ENCODE results near the gene ATOH8. TPM values are rescaled to one million over a fixed set of nuclear protein-coding genes. Genes with fewer than 3 reads are reported as not detected.

ATOH8 gene
- total and polyA plus RNA-seq, 2 donors (not counting 1 experiment from before 2014, with no cell fraction given) = not detected

DNA sequence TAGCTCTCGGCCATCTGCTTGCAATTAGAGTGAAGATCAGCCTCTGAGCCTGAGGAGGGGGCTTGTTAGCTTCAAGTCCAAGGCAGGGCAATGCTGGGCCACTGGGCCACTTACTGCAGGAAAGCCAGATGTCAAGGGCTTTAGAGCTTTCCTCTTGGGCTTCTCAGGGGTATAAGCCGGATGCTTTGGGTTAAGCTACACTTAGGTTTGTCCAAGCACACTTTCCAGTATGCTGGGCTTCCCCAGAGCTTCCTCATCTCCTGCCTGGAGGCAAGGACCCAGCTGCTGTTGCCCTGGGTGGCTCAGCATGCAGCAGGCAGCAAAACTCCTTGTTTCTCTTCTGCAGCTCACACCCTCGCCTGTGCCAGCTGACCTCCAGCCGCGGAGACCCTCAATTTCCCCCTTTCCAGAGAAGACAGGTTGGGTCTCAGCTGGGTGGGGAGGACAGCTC is 29.0 kb upstream of the ATOH8 start:
- H3K36me3 ChIP-seq (replicated peaks in 1 of 2; ENCODE audit: control extremely low read depth in 1 of 2, control insufficient read depth in 1 of 2, extremely low read depth in 1 of 2, insufficient read depth in 2 of 2, low read length in 1 of 2) = no peaks in the 10 kb centered on the region
- H4K20me1 ChIP-seq (ENCODE audit: control insufficient read depth, insufficient read depth, low read length, poor library complexity, severe bottlenecking) = no peaks in the 10 kb centered on the region
- no peak overlapping the region for H3K4me2 ChIP-seq (replicated peaks; ENCODE audit: low read depth, low read length, poor library complexity, severe bottlenecking)
- H3K27ac ChIP-seq (ENCODE audit: low read length in 2 of 2) = no peak overlapping the region
- TF ChIP-seq EZH2 (IDR thresholded peaks at IDR 0.05; ENCODE audit: borderline replicate concordance, insufficient read depth, low read depth, low read length, poor library complexity, severe bottlenecking) = no peak
- TF ChIP-seq, protein P1, sequence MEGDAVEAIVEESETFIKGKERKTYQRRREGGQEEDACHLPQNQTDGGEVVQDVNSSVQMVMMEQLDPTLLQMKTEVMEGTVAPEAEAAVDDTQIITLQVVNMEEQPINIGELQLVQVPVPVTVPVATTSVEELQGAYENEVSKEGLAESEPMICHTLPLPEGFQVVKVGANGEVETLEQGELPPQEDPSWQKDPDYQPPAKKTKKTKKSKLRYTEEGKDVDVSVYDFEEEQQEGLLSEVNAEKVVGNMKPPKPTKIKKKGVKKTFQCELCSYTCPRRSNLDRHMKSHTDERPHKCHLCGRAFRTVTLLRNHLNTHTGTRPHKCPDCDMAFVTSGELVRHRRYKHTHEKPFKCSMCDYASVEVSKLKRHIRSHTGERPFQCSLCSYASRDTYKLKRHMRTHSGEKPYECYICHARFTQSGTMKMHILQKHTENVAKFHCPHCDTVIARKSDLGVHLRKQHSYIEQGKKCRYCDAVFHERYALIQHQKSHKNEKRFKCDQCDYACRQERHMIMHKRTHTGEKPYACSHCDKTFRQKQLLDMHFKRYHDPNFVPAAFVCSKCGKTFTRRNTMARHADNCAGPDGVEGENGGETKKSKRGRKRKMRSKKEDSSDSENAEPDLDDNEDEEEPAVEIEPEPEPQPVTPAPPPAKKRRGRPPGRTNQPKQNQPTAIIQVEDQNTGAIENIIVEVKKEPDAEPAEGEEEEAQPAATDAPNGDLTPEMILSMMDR (IDR thresholded peaks at IDR 0.05) = no peak
- H3K27me3 ChIP-seq (replicated peaks in 1 of 4; ENCODE audit: control extremely low read depth in 1 of 4, control insufficient read depth in 3 of 4, insufficient read depth in 4 of 4, low read length in 3 of 4) = peaks cover 0 to 14% (median 5%) of the 10 kb centered on the region in 4 experiments
- no peak for ATAC-seq (ENCODE audit: low read depth)
- H3K79me2 ChIP-seq (ENCODE audit: control insufficient read depth, insufficient read depth, low read length) = no peaks in the 10 kb centered on the region
- Mint-ChIP-seq H3K4me1 (no peaks in the 10 kb centered on the region), H3K27ac (no peak overlapping the region), H3K9me3 (ENCODE audit: insufficient read depth) (no peaks in the 10 kb centered on the region), H3K27me3 (peaks cover 26% of the 10 kb centered on the region), H3K4me3 (no peak overlapping the region)
- ChIA-PET POLR2A (no interaction called here), CTCF (interaction anchor here (1.0 to 3.6 kb wide), 11 partner anchors 8 to 355 kb away, joined by 3 to 27 read pairs (median 4); no protein-coding TSS in a partner anchor)
- no peak overlapping the region for H2AFZ ChIP-seq (ENCODE audit: insufficient read depth, low read depth, low read length, poor library complexity, severe bottlenecking)
- DNase-seq = no peak
- H3K4me1 ChIP-seq (ENCODE audit: control insufficient read depth in 2 of 2, insufficient read depth in 2 of 2, low read length in 2 of 2) = peaks cover 3 to 7% of the 10 kb centered on the region in 2 donors
- 83% methylated on average over 2 of the region's 5 CpGs for WGBS (ENCODE audit: insufficient coverage)
- intact Hi-C loops (cut with micrococcal nuclease) = loop anchor here (10.0 kb wide), 1 partner anchor 160 kb away; the partner anchor contains the start of gene ST3GAL5
- H3K9me3 ChIP-seq (ENCODE audit: control extremely low read depth in 1 of 3, control insufficient read depth in 2 of 3, insufficient read depth in 1 of 3, low read length in 2 of 3) = no peaks in the 10 kb centered on the region
- H3K4me3 ChIP-seq (ENCODE audit: control extremely low read depth in 1 of 5, extremely low read depth in 1 of 5, insufficient read depth in 1 of 5, low read depth in 2 of 5, low read length in 4 of 5) = no peak overlapping the region
- H3K9ac ChIP-seq (ENCODE audit: low read length) = no peak overlapping the region

DNA sequence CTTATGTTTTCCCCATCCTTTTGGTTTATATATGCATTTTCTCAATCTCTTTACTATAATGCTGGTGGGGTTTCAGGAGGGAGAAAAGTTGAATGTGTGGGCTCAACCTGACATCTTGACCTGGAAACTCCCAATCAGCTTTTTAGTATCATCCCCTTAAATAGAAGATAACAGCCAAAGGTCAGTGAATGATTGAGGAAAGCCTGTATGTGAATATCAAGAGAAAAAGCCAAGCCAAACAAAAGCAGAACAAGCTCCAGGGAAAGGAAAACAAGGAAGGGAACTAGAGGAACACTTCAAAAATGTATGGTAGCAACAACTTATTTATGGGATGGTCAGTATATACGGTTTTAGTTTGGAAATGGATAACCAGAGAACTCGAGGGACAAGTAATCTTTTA is 28.3 kb upstream of the ATOH8 start:
- DNase-seq (no peak), ATAC-seq (ENCODE audit: low read depth) (no peak)
- intact Hi-C loops (cut with micrococcal nuclease) = loop anchor here (10.0 kb wide), 1 partner anchor 159 kb away; the partner anchor contains the start of gene ST3GAL5
- Histone ChIP-seq H3K9me3 (ENCODE audit: control extremely low read depth in 1 of 3, control insufficient read depth in 2 of 3, insufficient read depth in 1 of 3, low read length in 2 of 3) (no peaks in the 10 kb centered on the region), H3K79me2 (ENCODE audit: control insufficient read depth, insufficient read depth, low read length) (no peaks in the 10 kb centered on the region), H3K27ac (ENCODE audit: low read length in 2 of 2) (no peak overlapping the region), H3K36me3 (replicated peaks in 1 of 2; ENCODE audit: control extremely low read depth in 1 of 2, control insufficient read depth in 1 of 2, extremely low read depth in 1 of 2, insufficient read depth in 2 of 2, low read length in 1 of 2) (no peaks in the 10 kb centered on the region), H2AFZ (ENCODE audit: insufficient read depth, low read depth, low read length, poor library complexity, severe bottlenecking) (no peak overlapping the region), H3K27me3 (replicated peaks in 1 of 4; ENCODE audit: control extremely low read depth in 1 of 4, control insufficient read depth in 3 of 4, insufficient read depth in 4 of 4, low read length in 3 of 4) (peaks cover 0 to 11% (median 3%) of the 10 kb centered on the region in 4 experiments), H3K9ac (ENCODE audit: low read length) (no peak overlapping the region), H3K4me3 (ENCODE audit: control extremely low read depth in 1 of 5, extremely low read depth in 1 of 5, insufficient read depth in 1 of 5, low read depth in 2 of 5, low read length in 4 of 5) (no peak overlapping the region), H3K4me1 (ENCODE audit: control insufficient read depth in 2 of 2, insufficient read depth in 2 of 2, low read length in 2 of 2) (peaks cover 3 to 7% of the 10 kb centered on the region in 2 donors), H3K4me2 (replicated peaks; ENCODE audit: low read depth, low read length, poor library complexity, severe bottlenecking) (no peak overlapping the region), H4K20me1 (ENCODE audit: control insufficient read depth, insufficient read depth, low read length, poor library complexity, severe bottlenecking) (no peaks in the 10 kb centered on the region)
- WGBS (ENCODE audit: insufficient coverage) = no CpG with 5 or more reads among the region's 2 CpGs
- Mint-ChIP-seq H3K9me3 (ENCODE audit: insufficient read depth) (no peaks in the 10 kb centered on the region), H3K27me3 (peaks cover 23% of the 10 kb centered on the region), H3K27ac (no peak overlapping the region), H3K4me3 (no peak overlapping the region), H3K4me1 (no peaks in the 10 kb centered on the region)
- CTCF ChIA-PET = interaction anchor here (1.0 to 3.6 kb wide), 6 partner anchors 16 to 355 kb away, joined by 4 to 27 read pairs (median 6); no protein-coding TSS in a partner anchor
- TF ChIP-seq, protein P1 (IDR thresholded peaks at IDR 0.05) = no peak
- TF ChIP-seq EZH2 (IDR thresholded peaks at IDR 0.05; ENCODE audit: borderline replicate concordance, insufficient read depth, low read depth, low read length, poor library complexity, severe bottlenecking) = no peak
- POLR2A ChIA-PET = no interaction called here
